Activated effector memory CD4-positive, alpha-beta T cell treated with Interleukin-2 at 50 U/mL for 16 hours (primary cell): Measurements from ENCODE around the gene NAA35.

Source experiments
- DNase-seq: peaks from one replicate; pipeline ENCODE4 v3.0.0-alpha.2; 2020

The NAA35 gene

DNA sequence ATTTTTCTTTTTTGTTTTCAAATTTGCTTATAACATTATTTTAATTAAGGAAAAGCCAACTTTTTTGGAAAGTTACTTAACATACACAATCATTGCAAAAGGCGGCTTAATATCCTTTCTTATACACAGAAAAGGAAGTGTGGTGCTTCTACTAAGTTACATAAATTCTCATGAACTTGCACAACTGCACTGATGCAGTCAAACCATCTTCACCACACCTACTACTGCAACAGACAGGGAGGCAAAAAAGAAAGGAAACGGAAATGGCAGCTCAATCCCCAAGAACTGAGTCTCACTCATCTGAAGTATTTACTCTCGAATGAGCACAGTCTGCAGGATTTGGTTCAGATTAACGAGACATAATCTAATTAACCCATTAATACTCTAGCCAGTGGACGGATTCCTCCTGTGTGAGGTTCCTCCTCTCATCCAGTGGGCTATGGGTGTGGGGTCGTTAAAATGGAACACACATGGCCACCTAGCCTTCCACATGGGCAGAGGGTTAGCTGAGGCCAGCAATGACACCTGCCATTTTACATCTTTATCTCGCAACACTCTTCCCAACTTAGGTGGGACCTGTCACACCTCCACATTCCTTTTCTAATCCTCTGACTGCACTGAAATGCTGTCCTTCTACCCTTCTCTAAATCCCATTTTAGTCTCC, 128.4 kb downstream of the NAA35 start:
- no peak for DNase-seq
